SK-N-MC (cell line): ENCODE results near the gene TRABD2B.

Source experiments
- EZH2 ChIP-seq: fragments of 200-600 bp; sonication (generic); IDR thresholded peaks from one replicate; pipeline ENCODE4 v1.6.1; 2017; ENCODE audit warnings: antibody characterized with exemption
- POLR2AphosphoS5 ChIP-seq: IDR thresholded peaks from 2 replicates; pipeline ENCODE4 v1.6.1; 2012; ENCODE audit warnings: mild to moderate bottlenecking, low read depth, low read length, borderline replicate concordance

DNA sequence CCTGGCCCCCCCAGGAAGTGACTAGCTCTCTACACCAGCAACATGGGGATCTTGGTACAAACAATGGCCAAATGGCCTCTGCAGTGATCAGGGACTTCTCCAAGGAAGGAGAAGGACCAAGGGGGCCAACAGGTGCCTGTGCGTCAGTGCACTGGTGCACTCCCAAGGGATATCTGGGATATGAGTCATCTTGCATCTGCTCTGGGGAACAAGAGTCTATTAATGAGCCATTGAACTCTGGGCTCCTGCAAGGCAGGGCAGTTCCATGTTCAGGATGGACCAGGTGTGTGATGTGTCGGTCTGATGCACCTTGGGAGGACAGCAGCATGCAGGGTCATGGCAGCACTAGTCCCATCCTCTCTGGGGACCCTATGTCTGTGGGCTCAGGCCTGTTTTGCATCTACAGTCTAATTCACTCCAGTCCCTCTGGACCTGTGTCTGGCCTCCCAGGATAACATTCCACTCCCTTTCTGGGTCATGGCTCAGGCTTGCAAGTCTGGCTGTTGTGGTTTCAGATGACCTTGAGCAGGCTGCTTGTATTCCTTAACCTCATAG is 125.3 kb downstream of the TRABD2B start:
- TF ChIP-seq POLR2AphosphoS5 (no peak), EZH2 (no peak)
